HepG2 (cell line): ENCODE results near the gene HOXC12. TPM values are rescaled to one million over a fixed set of nuclear protein-coding genes. Genes with fewer than 3 reads are reported as not detected.

Experiments used
- ATAC-seq: fragments of 200-7000 bp; cut with Tn5 transposase; 3 replicates; pipeline ENCODE4 v1.9.1; 2020; ENCODE audit warnings: mild to moderate bottlenecking, moderate library complexity
- BruUV-seq: library from RNA; stranded (reverse); fragments of 400-500 nt; replicated peaks from 2 replicates; lab custom pipeline; 2021; lab: Mats Ljungman, UMichigan
- CTCF ChIA-PET: fragments of 300-600 bp; formaldehyde crosslinking; extraction: SDS; loops from one replicate; lab custom pipeline; 2021; ENCODE audit warnings: low total read pairs, inconsistent platforms, low intra/inter-chr PET ratio; lab: Yijun Ruan, JAX
- POLR2A ChIA-PET: fragments of 350-600 bp; sonication (Branson Sonifier 250); formaldehyde crosslinking; loops from one replicate; lab custom pipeline; 2020; ENCODE audit warnings: antibody characterized with exemption, inconsistent platforms; lab: Yijun Ruan, JAX
- DNase-seq: peaks from one replicate; pipeline ENCODE4 v3.0.0-alpha.2; 2015; ENCODE audit warnings: low spot score
- FAIRE-seq: peaks from 3 replicates; lab custom pipeline; 2011; peaks lifted over from hg19 to GRCh38; lab: Jason Lieb, UNC
- H2AFZ ChIP-seq: one replicate; pipeline ENCODE4 v1.6.1; 2011; ENCODE audit warnings: low read length, inconsistent platforms
- H3K27ac ChIP-seq: fragments of 300-600 bp; 3 replicates; pipeline ENCODE4 v1.8.0; 2011; ENCODE audit warnings: mixed run types, mild to moderate bottlenecking, mixed read lengths, low read length, inconsistent platforms; ENCODE audit not compliant: insufficient read depth; ENCODE audit errors: extremely low read length
- H3K27me3 ChIP-seq, 2 experiments: fragments of 200-600 bp in 1 of 2; 2 replicates in 1 of 2; 3 replicates in 1 of 2; pipeline versions ENCODE4 v1.6.0 to v1.8.0; 2011; ENCODE audit warnings: low read length in 2 of 2, mild to moderate bottlenecking in 2 of 2, moderate library complexity in 2 of 2, inconsistent platforms in 1 of 2; ENCODE audit not compliant: insufficient read depth in 2 of 2, control insufficient read depth in 1 of 2
- H3K36me3 ChIP-seq, 2 experiments: fragments of 200-600 bp in 1 of 2; replicated peaks in 1 of 2; 2 replicates in 1 of 2; 3 replicates in 1 of 2; pipeline versions ENCODE4 v1.5.1 to v1.8.0; 2011; ENCODE audit warnings: low read length in 2 of 2, inconsistent platforms in 1 of 2; ENCODE audit not compliant: insufficient read depth in 2 of 2, control insufficient read depth in 1 of 2
- H3K4me1 ChIP-seq: 2 replicates; pipeline ENCODE4 v1.5.1; 2012; ENCODE audit warnings: low read length, inconsistent platforms; ENCODE audit not compliant: insufficient read depth
- H3K4me2 ChIP-seq: 2 replicates; pipeline ENCODE4 v1.6.0; 2011; ENCODE audit warnings: low read depth, low read length, inconsistent platforms
- H3K4me3 ChIP-seq, 3 experiments: fragments of 200-600 bp in 1 of 3; sonication (generic), shearing (Covaris generic) in 1 of 3; replicated peaks in 1 of 3; 2 replicates each; pipeline ENCODE4 v1.5.1; 2011 to 2016; ENCODE audit warnings: low read length in 3 of 3, inconsistent platforms in 2 of 3, low read depth in 2 of 3, mild to moderate bottlenecking in 2 of 3, control low read depth in 1 of 3, mixed read lengths in 1 of 3; ENCODE audit not compliant: insufficient read depth in 1 of 3
- H3K79me2 ChIP-seq: one replicate; pipeline ENCODE4 v1.6.1; 2011; ENCODE audit warnings: low read length, inconsistent platforms; ENCODE audit not compliant: insufficient read depth
- H3K9ac ChIP-seq: 2 replicates; pipeline ENCODE4 v1.6.0; 2011; ENCODE audit warnings: mild to moderate bottlenecking, low read depth, low read length, inconsistent platforms; ENCODE audit not compliant: insufficient read depth
- H3K9me3 ChIP-seq: 2 replicates; pipeline ENCODE4 v1.5.1; 2012; ENCODE audit warnings: mild to moderate bottlenecking, low read length
- H4K20me1 ChIP-seq: 2 replicates; pipeline ENCODE4 v1.6.0; 2011; ENCODE audit warnings: inconsistent platforms, mild to moderate bottlenecking, low read length, moderate library complexity; ENCODE audit not compliant: insufficient read depth
- KLF15 ChIP-seq: sonication (generic); formaldehyde crosslinking; IDR thresholded peaks from 2 replicates; pipeline ENCODE4 v1.8.1; 2023; ENCODE audit warnings: borderline replicate concordance, mild to moderate bottlenecking, inconsistent platforms, missing genetic modification reagents, mixed read lengths
- LCORL ChIP-seq, 2 experiments: fragments of 450-650 bp in 1 of 2; sonication (generic) in 1 of 2; formaldehyde crosslinking in 1 of 2; IDR thresholded peaks; 2 replicates each; pipeline versions ENCODE4 v1.5.0 to v1.6.1; 2017 to 2020; ENCODE audit warnings: antibody characterized with exemption in 1 of 2, missing genetic modification reagents in 1 of 2
- PHB2 ChIP-seq: fragments of 450-650 bp; IDR thresholded peaks from 2 replicates; pipeline ENCODE4 v1.6.1; 2018; ENCODE audit not compliant: partially characterized antibody
- SCMH1 ChIP-seq: sonication (generic); formaldehyde crosslinking; IDR thresholded peaks from 2 replicates; pipeline ENCODE4 v1.9.0; 2021; ENCODE audit warnings: missing genetic modification reagents, mild to moderate bottlenecking, borderline replicate concordance
- SIX4 ChIP-seq: sonication (generic); formaldehyde crosslinking; IDR thresholded peaks from 2 replicates; pipeline ENCODE4 v1.4.0; 2020; ENCODE audit warnings: missing genetic modification reagents
- SP1 ChIP-seq, 2 experiments: fragments of 450-650 bp in 1 of 2; sonication (generic) in 1 of 2; formaldehyde crosslinking in 1 of 2; IDR thresholded peaks; 2 replicates each; pipeline versions ENCODE4 v1.4.0 to v1.6.1; 2016 to 2020; ENCODE audit warnings: missing genetic modification reagents in 1 of 2
- TRIM24 ChIP-seq: sonication (generic); formaldehyde crosslinking; IDR thresholded peaks from 2 replicates; pipeline ENCODE4 v1.8.0; 2022; ENCODE audit warnings: mild to moderate bottlenecking, missing genetic modification reagents
- ZKSCAN5 ChIP-seq: sonication (generic); formaldehyde crosslinking; IDR thresholded peaks from 2 replicates; pipeline ENCODE4 v1.5.1; 2020; ENCODE audit warnings: mild to moderate bottlenecking, missing genetic modification reagents
- ZNF136 ChIP-seq: sonication (generic); formaldehyde crosslinking; IDR thresholded peaks from 2 replicates; pipeline ENCODE4 v1.8.1; 2022; ENCODE audit warnings: low read depth, mild to moderate bottlenecking, moderate library complexity, missing genetic modification reagents
- ZNF570 ChIP-seq: sonication (generic); formaldehyde crosslinking; IDR thresholded peaks from 2 replicates; pipeline ENCODE4 v1.4.0; 2020; ENCODE audit warnings: mild to moderate bottlenecking, missing genetic modification reagents, borderline replicate concordance
- ZSCAN31 ChIP-seq: sonication (generic); formaldehyde crosslinking; IDR thresholded peaks from 2 replicates; pipeline ENCODE4 v1.5.0; 2020; ENCODE audit warnings: low read depth, mild to moderate bottlenecking, missing genetic modification reagents
- ZSCAN5A ChIP-seq: sonication (generic); formaldehyde crosslinking; IDR thresholded peaks from 2 replicates; pipeline ENCODE4 v1.8.0; 2022; ENCODE audit warnings: mild to moderate bottlenecking, missing genetic modification reagents, borderline replicate concordance
- WGBS: methylation state at CpG from one replicate; pipeline ENCODE4 v1.1.6; 2017; ENCODE audit warnings: low lambda C conversion rate; 5-methylcytosine and 5-hydroxymethylcytosine counted together
- in situ Hi-C: cut with HindIII; loops from 2 replicates; pipeline ENCODE4 v1.10.0; 2017; ENCODE audit warnings: low pct_unique_long_range_greater_than_20kb; ENCODE audit not compliant: extremely low pct_ligation_motif_present
- intact Hi-C: fragments of 100-400 bp; cut with micrococcal nuclease; formaldehyde crosslinking; loops from one replicate; pipeline ENCODE4 v1.10.0; 2022; ENCODE audit not compliant: unreplicated experiment
- polyA plus RNA-seq, 8 experiments: library from polyadenylated mRNA; depleted of rRNA in 3 of 8; stranded (reverse) in 7 of 8; unstranded in 1 of 8; fragments of >200 nt; fragmentation: Illumina TruSeq in 4 of 8; extraction: Trizol in 4 of 8; gene quantifications; 2 replicates each; pipeline versions ENCODE4 v1.2.1 to v1.2.3, GENCODE V29; 2011 to 2016; ENCODE audit warnings: low read depth in 4 of 8, missing spikeins in 1 of 8, mixed read lengths in 1 of 8; ENCODE audit not compliant: insufficient read depth in 1 of 8
- total RNA-seq, 5 experiments: library from RNA; depleted of rRNA; stranded (reverse); fragments of >200 nt; fragmentation: Illumina TruSeq; extraction: Trizol; gene quantifications; 2 replicates each; pipeline ENCODE4 v1.2.3, GENCODE V29; 2016; ENCODE audit warnings: low read depth in 1 of 5

HOXC12 gene
- total and polyA plus RNA-seq, 2 of the 13 experiments (the other 11 are each of a cell fraction or from before 2014, with no cell fraction given): not detected

- DNase-seq: no peak
- in situ Hi-C loops: no loop called here
- TF ChIP-seq SIX4 (CRISPR knock-in tag) (no peak), LCORL (IDR thresholded peaks at IDR 0.05) (no peak), LCORL (CRISPR knock-in tag; IDR thresholded peaks at IDR 0.05) (no peak), ZNF136 (no peak), PHB2 (no peak), SP1 (IDR thresholded peaks at IDR 0.05) (no peak), SP1 (CRISPR knock-in tag; IDR thresholded peaks at IDR 0.05) (no peak), KLF15 (CRISPR knock-in tag) (no peak), ZNF570 (CRISPR knock-in tag) (no peak), SCMH1 (CRISPR knock-in tag) (no peak), ZSCAN31 (CRISPR knock-in tag) (no peak), TRIM24 (no peak), ZSCAN5A (CRISPR knock-in tag) (no peak), ZKSCAN5 (no peak)
- ChIA-PET CTCF (no interaction called here), POLR2A (no interaction called here)
- no peak overlapping the region for H3K4me3 ChIP-seq
- ATAC-seq: no peak
- 84% methylated on average over 18 of the region's 25 CpGs for WGBS
- BruUV-seq: no TSS peak
- H3K36me3 ChIP-seq: no peaks in the 10 kb centered on the region
- no peak overlapping the region for H3K9ac ChIP-seq
- no peak for FAIRE-seq
- H3K4me2 ChIP-seq: no peak overlapping the region
- peaks cover 3 to 89% of the 10 kb centered on the region in 2 experiments; a peak in 4 of 5 replicates for H3K27me3 ChIP-seq
- peaks cover 42% of the 10 kb centered on the region for H3K4me1 ChIP-seq
- intact Hi-C loops: no loop called here
- no peaks in the 10 kb centered on the region for H3K9me3 ChIP-seq
- H3K79me2 ChIP-seq: no peaks in the 10 kb centered on the region
- H2AFZ ChIP-seq: no peak overlapping the region
- H4K20me1 ChIP-seq: no peaks in the 10 kb centered on the region
- H3K27ac ChIP-seq: no peak overlapping the region
These were observed 20.4 kb downstream of the HOXC12 start for GRCh38 chr12:53975064-53975471.
